Activated B cell treated with CpG ODN at 0.5 μM for 24 hours (primary cell): ENCODE measurements around the gene PLXNA4. TPM values are rescaled to one million over a fixed set of nuclear protein-coding genes. Genes with fewer than 3 reads are reported as not detected.

ENCODE experiments used
- ATAC-seq: fragments of 200-7000 bp; cut with Tn5 transposase; one replicate; pipeline ENCODE4 v1.10.0; 2021; ENCODE audit warnings: low read depth, mild to moderate bottlenecking, moderate library complexity
- CTCF ChIA-PET: fragments of 350-600 bp; sonication (Branson Sonifier 250); formaldehyde crosslinking; loops from one replicate; lab custom pipeline; 2021; ENCODE audit warnings: antibody characterized with exemption; lab: Charles Lee
- POLR2A ChIA-PET: fragments of 350-600 bp; sonication (Branson Sonifier 250); formaldehyde crosslinking; loops from one replicate; lab custom pipeline; 2021; ENCODE audit warnings: antibody characterized with exemption; lab: Charles Lee
- DNase-seq: peaks from one replicate; pipeline ENCODE4 v3.0.0; 2022
- H3K27ac Mint-ChIP-seq: one replicate; pipeline ENCODE4 v1.8.0; 2020; ENCODE audit warnings: mixed read lengths
- H3K27me3 Mint-ChIP-seq: one replicate; pipeline ENCODE4 v1.8.0; 2021; ENCODE audit warnings: mixed read lengths
- H3K36me3 Mint-ChIP-seq: one replicate; pipeline ENCODE4 v1.8.0; 2021; ENCODE audit warnings: low read depth, mixed read lengths
- H3K4me1 Mint-ChIP-seq: one replicate; pipeline ENCODE4 v1.8.0; 2021; ENCODE audit warnings: mixed read lengths
- H3K4me3 Mint-ChIP-seq: one replicate; pipeline ENCODE4 v1.8.0; 2020; ENCODE audit warnings: mild to moderate bottlenecking, mixed read lengths
- H3K9me3 Mint-ChIP-seq: one replicate; pipeline ENCODE4 v1.8.0; 2020; ENCODE audit warnings: mixed read lengths
- intact Hi-C: fragments of 100-400 bp; cut with micrococcal nuclease; formaldehyde crosslinking; loops from one replicate; pipeline ENCODE4 v1.15.1; 2024
- total RNA-seq: library from RNA; stranded (reverse); gene quantifications from 2 replicates; pipeline ENCODE4 v1.2.3, GENCODE V29; 2022
- TF ChIP-seq, protein P1 (sequence below): fragments of 200-600 bp; IDR thresholded peaks from one replicate; pipeline ENCODE4 v1.8.0; 2022; ENCODE audit warnings: antibody characterized with exemption, mild to moderate bottlenecking

PLXNA4 gene
- total RNA-seq, 1 donor from 2014 or later = not detected

DNA sequence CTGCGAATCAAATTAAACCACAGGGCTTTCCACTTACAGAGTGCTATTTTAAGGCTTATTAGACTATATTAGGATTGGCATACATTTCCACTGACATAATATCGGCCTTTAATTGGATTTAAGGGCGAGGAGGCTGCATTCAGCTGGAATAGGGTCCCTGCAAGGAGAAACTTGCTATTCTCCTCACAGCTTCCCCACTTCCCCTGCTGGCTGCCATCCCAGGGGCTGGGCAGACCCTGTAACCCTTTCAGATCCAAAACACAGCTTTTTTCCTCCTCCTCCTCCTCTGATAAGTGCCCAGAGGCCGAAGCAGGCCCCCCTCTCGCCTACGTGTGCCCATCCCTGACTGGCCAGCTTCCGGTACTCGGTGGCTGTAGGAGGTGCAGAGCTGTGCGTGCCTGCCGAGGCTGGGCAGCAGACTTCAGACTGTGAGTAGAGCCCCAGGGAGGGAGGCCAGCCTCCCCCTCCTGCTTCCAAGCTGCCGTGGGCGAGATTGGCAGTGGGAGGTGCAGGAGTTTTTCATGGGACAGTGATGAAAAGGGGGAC lies 224.2 kb downstream of the PLXNA4 start:
- ATAC-seq = no peak
- TF ChIP-seq, protein P1, sequence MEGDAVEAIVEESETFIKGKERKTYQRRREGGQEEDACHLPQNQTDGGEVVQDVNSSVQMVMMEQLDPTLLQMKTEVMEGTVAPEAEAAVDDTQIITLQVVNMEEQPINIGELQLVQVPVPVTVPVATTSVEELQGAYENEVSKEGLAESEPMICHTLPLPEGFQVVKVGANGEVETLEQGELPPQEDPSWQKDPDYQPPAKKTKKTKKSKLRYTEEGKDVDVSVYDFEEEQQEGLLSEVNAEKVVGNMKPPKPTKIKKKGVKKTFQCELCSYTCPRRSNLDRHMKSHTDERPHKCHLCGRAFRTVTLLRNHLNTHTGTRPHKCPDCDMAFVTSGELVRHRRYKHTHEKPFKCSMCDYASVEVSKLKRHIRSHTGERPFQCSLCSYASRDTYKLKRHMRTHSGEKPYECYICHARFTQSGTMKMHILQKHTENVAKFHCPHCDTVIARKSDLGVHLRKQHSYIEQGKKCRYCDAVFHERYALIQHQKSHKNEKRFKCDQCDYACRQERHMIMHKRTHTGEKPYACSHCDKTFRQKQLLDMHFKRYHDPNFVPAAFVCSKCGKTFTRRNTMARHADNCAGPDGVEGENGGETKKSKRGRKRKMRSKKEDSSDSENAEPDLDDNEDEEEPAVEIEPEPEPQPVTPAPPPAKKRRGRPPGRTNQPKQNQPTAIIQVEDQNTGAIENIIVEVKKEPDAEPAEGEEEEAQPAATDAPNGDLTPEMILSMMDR = no peak
- ChIA-PET CTCF (no interaction called here), POLR2A (no interaction called here)
- Mint-ChIP-seq H3K9me3 (no peaks in the 10 kb centered on the region), H3K27me3 (peaks cover 3% of the 10 kb centered on the region), H3K27ac (no peak overlapping the region), H3K4me3 (no peak overlapping the region), H3K36me3 (no peaks in the 10 kb centered on the region), H3K4me1 (no peaks in the 10 kb centered on the region)
- intact Hi-C loops = no loop called here
- DNase-seq = no peak

DNA sequence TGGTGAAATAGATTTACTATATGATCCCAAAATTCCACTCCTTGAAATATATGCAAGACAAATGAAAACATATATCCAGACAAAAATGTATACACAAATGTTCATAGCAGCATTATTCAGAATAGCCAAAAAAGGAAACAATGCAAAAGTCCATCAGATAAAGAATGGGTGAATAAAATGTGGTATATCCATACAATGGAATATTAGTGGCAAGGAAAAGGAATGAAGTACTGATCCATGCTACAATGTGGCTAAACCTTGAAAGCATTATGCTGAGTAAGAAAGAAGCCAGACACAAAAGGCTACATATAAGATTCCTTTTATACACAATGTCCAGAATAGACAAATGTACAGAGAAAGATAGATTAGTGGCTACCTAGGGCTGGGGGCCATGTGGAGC lies 225.5 kb downstream of the PLXNA4 start:
- peaks cover 3% of the 10 kb centered on the region for H3K27me3 Mint-ChIP-seq
- CTCF ChIA-PET = no interaction called here
- POLR2A ChIA-PET = no interaction called here
- no peaks in the 10 kb centered on the region for H3K9me3 Mint-ChIP-seq
- intact Hi-C loops = no loop called here
- DNase-seq (no peak), ATAC-seq (no peak)
- H3K4me3 Mint-ChIP-seq = no peak overlapping the region
- no peaks in the 10 kb centered on the region for H3K36me3 Mint-ChIP-seq
- H3K4me1 Mint-ChIP-seq = no peaks in the 10 kb centered on the region
- no peak overlapping the region for H3K27ac Mint-ChIP-seq
- TF ChIP-seq, protein P1 = no peak

DNA sequence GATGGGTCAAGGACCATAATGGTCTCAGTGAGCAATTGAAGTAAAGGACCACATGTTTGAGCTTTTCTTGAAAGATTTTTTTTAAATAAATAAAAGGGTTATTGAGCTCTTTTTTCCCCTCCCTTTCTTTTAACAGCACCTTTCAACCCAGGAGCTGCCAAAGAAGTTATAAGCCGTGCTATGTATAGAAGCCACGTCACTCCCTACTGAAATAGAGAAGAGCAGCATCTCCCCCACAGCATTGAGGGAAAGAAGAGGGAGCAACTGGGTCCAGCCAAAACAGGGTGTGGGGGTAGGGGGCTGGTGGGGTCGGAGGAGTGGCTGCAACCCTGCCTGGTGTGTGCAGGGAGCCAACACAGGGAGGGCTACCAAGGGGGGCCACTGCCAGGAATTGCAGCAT lies 227.2 kb downstream of the PLXNA4 start:
- ChIA-PET CTCF (no interaction called here), POLR2A (no interaction called here)
- DNase-seq (no peak), ATAC-seq (no peak)
- Mint-ChIP-seq H3K9me3 (no peaks in the 10 kb centered on the region), H3K27ac (no peak overlapping the region), H3K27me3 (peaks cover 3% of the 10 kb centered on the region), H3K4me3 (no peak overlapping the region), H3K4me1 (no peaks in the 10 kb centered on the region), H3K36me3 (no peaks in the 10 kb centered on the region)
- TF ChIP-seq, protein P1 = no peak
- intact Hi-C loops = no loop called here

DNA sequence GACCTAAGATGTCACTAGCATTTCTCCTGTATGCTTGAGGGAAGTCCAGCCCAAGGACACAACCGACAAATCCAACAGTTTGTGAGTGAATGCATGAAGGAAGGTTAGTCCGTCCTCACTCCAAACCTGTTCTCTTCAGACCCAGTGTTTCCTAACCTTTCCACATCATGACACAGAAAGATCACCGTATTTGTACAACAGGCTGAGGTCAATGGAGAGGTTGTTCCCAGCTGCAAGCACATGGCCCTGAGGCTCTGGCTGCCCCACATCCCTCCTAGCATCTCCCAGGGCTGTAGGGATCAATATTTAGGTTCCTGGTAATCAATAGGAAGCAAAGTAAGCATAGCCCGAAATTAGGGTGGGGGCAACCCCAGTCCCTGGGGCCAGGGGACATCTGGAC lies 227.9 kb downstream of the PLXNA4 start:
- POLR2A ChIA-PET = no interaction called here

DNA sequence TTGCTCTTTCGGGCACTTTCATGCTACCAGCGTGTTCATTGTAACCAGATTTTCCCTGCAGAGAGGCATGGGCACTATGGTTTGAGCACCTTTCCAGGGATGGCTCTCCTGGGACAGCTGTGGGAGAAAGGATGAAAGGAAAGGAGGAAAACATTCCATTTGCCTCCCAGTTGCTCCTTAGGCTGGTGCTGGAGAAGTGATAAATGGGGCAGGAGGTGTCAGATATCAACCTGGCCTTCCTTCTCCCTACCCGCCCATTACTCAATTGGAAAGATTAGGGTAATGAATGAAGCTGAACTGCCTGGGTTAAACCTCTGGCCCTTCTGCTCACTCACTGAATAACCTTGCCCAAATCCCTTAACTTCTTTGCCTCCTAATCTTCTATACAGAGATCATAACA lies 228.4 kb downstream of the PLXNA4 start:
- H3K27me3 Mint-ChIP-seq = peaks cover 3% of the 10 kb centered on the region
- H3K4me3 Mint-ChIP-seq = no peak overlapping the region
- no peak overlapping the region for H3K27ac Mint-ChIP-seq
- DNase-seq = no peak
- intact Hi-C loops = no loop called here
- no peaks in the 10 kb centered on the region for H3K36me3 Mint-ChIP-seq
- ChIA-PET CTCF (no interaction called here), POLR2A (no interaction called here)
- H3K9me3 Mint-ChIP-seq = no peaks in the 10 kb centered on the region
- no peak for ATAC-seq
- TF ChIP-seq, protein P1 = no peak
- no peaks in the 10 kb centered on the region for H3K4me1 Mint-ChIP-seq

More for the DNA sequence above, 227.9 kb downstream of the PLXNA4 start:
- Mint-ChIP-seq H3K4me1 (no peaks in the 10 kb centered on the region), H3K9me3 (no peaks in the 10 kb centered on the region), H3K27ac (no peak overlapping the region), H3K27me3 (peaks cover 3% of the 10 kb centered on the region), H3K36me3 (no peaks in the 10 kb centered on the region), H3K4me3 (no peak overlapping the region)
- no peak for DNase-seq
- TF ChIP-seq, protein P1 = no peak
- no peak for ATAC-seq
- intact Hi-C loops = no loop called here
- CTCF ChIA-PET = no interaction called here
